HepG2 (cell line): ENCODE measurements around the gene NUDT3.

Experiments
- BRF2 ChIP-seq: sonication (generic); formaldehyde crosslinking; IDR thresholded peaks from 2 replicates; pipeline ENCODE4 v1.8.1; 2022; ENCODE audit warnings: mild to moderate bottlenecking, missing genetic modification reagents
- CREM ChIP-seq, 2 experiments: sonication (generic) in 1 of 2; formaldehyde crosslinking in 1 of 2; IDR thresholded peaks; 2 replicates each; pipeline versions ENCODE4 v1.4.0 to v1.6.1; 2016 to 2020; ENCODE audit warnings: antibody characterized with exemption in 1 of 2, mild to moderate bottlenecking in 1 of 2, missing genetic modification reagents in 1 of 2
- EP300 ChIP-seq, 3 experiments: sonication (generic) in 1 of 3; formaldehyde crosslinking in 1 of 3; IDR thresholded peaks; 2 replicates each; pipeline versions ENCODE4 v1.5.1 to v1.6.1; 2011 to 2020; ENCODE audit warnings: low read depth in 2 of 3, low read length in 2 of 3, borderline replicate concordance in 1 of 3, improper control_type of control experiment in 1 of 3, mild to moderate bottlenecking in 1 of 3, missing genetic modification reagents in 1 of 3, moderate library complexity in 1 of 3
- MTA3 ChIP-seq: sonication (generic); formaldehyde crosslinking; IDR thresholded peaks from 2 replicates; pipeline ENCODE4 v1.4.0; 2020; ENCODE audit warnings: missing genetic modification reagents
- NFIC ChIP-seq: IDR thresholded peaks from 2 replicates; pipeline ENCODE4 v1.6.1; 2012; ENCODE audit warnings: mild to moderate bottlenecking, low read length, inconsistent platforms
- ZBTB26 ChIP-seq: IDR thresholded peaks from 2 replicates; pipeline ENCODE4 v1.6.1; 2016; ENCODE audit warnings: missing compliant biosample characterization, missing genetic modification reagents, borderline replicate concordance
- ZNF281 ChIP-seq: sonication (generic); formaldehyde crosslinking; IDR thresholded peaks from 2 replicates; pipeline ENCODE4 v1.4.0; 2020; ENCODE audit warnings: missing genetic modification reagents, borderline replicate concordance
- ZNF850 ChIP-seq: sonication (generic); formaldehyde crosslinking; conservative IDR thresholded peaks from 2 replicates; pipeline ENCODE4 v1.9.0; 2021; ENCODE audit warnings: mild to moderate bottlenecking, missing genetic modification reagents
- TF ChIP-seq, protein P1 (sequence below): IDR thresholded peaks from 2 replicates; pipeline ENCODE4 v1.6.1; 2016
- TF ChIP-seq, protein P2 (sequence below): IDR thresholded peaks from 2 replicates; pipeline ENCODE4 v1.6.1; 2016; ENCODE audit warnings: missing genetic modification reagents, missing compliant biosample characterization
- TF ChIP-seq, protein P3 (sequence below): sonication (generic); formaldehyde crosslinking; IDR thresholded peaks from 2 replicates; pipeline ENCODE4 v1.5.0; 2020; ENCODE audit warnings: missing genetic modification reagents, mild to moderate bottlenecking, borderline replicate concordance
- TF ChIP-seq, protein P4 (sequence below): sonication (generic); formaldehyde crosslinking; IDR thresholded peaks from 2 replicates; pipeline ENCODE4 v1.5.0; 2020; ENCODE audit warnings: mild to moderate bottlenecking, missing genetic modification reagents, borderline replicate concordance
- TF ChIP-seq, protein P5 (sequence below): sonication (generic); formaldehyde crosslinking; IDR thresholded peaks from 2 replicates; pipeline ENCODE4 v1.5.0; 2020; ENCODE audit warnings: mild to moderate bottlenecking, missing genetic modification reagents, moderate library complexity

DNA sequence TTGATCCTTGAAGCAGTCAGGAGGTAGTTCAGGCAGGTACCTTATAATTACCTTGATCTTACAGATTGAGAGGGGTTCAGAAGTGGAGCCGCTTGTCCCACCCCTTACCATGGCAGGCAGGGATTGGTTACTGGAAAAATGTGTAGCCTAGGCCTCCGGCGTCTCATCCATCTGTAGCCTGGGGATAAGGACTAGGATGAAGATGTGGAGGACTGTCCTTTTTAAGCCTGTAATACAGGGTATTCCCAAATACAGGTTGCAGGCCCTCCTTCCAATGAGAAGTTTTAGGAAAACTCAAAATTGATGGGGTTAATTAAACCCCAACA lies 153.0 kb downstream of the NUDT3 start:
- TF ChIP-seq ZNF850 (CRISPR knock-in tag) (no peak), BRF2 (no peak), EP300 (IDR thresholded peaks at IDR 0.05; ENCODE audit: low read depth in 2 of 2, low read length in 2 of 2) (no peak), EP300 (CRISPR knock-in tag; IDR thresholded peaks at IDR 0.05; ENCODE audit: borderline replicate concordance) (no peak), ZNF281 (CRISPR knock-in tag) (no peak), ZBTB26 (no peak), CREM (IDR thresholded peaks at IDR 0.05) (no peak), CREM (CRISPR knock-in tag; IDR thresholded peaks at IDR 0.05) (no peak), MTA3 (CRISPR knock-in tag) (no peak), NFIC (no peak)
- TF ChIP-seq, protein P1, sequence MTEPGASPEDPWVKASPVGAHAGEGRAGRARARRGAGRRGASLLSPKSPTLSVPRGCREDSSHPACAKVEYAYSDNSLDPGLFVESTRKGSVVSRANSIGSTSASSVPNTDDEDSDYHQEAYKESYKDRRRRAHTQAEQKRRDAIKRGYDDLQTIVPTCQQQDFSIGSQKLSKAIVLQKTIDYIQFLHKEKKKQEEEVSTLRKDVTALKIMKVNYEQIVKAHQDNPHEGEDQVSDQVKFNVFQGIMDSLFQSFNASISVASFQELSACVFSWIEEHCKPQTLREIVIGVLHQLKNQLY (CRISPR knock-in tag): no peak
- TF ChIP-seq, protein P2, sequence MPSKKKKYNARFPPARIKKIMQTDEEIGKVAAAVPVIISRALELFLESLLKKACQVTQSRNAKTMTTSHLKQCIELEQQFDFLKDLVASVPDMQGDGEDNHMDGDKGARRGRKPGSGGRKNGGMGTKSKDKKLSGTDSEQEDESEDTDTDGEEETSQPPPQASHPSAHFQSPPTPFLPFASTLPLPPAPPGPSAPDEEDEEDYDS (CRISPR knock-in tag): no peak
- TF ChIP-seq, protein P3, sequence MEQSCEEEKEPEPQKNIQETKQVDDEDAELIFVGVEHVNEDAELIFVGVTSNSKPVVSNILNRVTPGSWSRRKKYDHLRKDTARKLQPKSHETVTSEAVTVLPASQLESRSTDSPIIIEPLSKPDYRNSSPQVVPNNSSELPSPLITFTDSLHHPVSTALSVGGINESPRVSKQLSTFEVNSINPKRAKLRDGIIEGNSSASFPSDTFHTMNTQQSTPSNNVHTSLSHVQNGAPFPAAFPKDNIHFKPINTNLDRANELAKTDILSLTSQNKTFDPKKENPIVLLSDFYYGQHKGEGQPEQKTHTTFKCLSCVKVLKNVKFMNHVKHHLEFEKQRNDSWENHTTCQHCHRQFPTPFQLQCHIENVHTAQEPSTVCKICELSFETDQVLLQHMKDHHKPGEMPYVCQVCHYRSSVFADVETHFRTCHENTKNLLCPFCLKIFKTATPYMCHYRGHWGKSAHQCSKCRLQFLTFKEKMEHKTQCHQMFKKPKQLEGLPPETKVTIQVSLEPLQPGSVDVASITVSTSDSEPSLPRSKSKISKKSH (CRISPR knock-in tag): no peak
- TF ChIP-seq, protein P4, sequence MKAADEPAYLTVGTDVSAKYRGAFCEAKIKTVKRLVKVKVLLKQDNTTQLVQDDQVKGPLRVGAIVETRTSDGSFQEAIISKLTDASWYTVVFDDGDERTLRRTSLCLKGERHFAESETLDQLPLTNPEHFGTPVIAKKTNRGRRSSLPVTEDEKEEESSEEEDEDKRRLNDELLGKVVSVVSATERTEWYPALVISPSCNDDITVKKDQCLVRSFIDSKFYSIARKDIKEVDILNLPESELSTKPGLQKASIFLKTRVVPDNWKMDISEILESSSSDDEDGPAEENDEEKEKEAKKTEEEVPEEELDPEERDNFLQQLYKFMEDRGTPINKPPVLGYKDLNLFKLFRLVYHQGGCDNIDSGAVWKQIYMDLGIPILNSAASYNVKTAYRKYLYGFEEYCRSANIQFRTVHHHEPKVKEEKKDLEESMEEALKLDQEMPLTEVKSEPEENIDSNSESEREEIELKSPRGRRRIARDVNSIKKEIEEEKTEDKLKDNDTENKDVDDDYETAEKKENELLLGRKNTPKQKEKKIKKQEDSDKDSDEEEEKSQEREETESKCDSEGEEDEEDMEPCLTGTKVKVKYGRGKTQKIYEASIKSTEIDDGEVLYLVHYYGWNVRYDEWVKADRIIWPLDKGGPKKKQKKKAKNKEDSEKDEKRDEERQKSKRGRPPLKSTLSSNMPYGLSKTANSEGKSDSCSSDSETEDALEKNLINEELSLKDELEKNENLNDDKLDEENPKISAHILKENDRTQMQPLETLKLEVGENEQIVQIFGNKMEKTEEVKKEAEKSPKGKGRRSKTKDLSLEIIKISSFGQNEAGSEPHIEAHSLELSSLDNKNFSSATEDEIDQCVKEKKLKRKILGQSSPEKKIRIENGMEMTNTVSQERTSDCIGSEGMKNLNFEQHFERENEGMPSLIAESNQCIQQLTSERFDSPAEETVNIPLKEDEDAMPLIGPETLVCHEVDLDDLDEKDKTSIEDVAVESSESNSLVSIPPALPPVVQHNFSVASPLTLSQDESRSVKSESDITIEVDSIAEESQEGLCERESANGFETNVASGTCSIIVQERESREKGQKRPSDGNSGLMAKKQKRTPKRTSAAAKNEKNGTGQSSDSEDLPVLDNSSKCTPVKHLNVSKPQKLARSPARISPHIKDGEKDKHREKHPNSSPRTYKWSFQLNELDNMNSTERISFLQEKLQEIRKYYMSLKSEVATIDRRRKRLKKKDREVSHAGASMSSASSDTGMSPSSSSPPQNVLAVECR (CRISPR knock-in tag): no peak
- TF ChIP-seq, protein P5, sequence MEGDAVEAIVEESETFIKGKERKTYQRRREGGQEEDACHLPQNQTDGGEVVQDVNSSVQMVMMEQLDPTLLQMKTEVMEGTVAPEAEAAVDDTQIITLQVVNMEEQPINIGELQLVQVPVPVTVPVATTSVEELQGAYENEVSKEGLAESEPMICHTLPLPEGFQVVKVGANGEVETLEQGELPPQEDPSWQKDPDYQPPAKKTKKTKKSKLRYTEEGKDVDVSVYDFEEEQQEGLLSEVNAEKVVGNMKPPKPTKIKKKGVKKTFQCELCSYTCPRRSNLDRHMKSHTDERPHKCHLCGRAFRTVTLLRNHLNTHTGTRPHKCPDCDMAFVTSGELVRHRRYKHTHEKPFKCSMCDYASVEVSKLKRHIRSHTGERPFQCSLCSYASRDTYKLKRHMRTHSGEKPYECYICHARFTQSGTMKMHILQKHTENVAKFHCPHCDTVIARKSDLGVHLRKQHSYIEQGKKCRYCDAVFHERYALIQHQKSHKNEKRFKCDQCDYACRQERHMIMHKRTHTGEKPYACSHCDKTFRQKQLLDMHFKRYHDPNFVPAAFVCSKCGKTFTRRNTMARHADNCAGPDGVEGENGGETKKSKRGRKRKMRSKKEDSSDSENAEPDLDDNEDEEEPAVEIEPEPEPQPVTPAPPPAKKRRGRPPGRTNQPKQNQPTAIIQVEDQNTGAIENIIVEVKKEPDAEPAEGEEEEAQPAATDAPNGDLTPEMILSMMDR (CRISPR knock-in tag): no peak
